ENCODE data around the gene PYGO2. TPM values are rescaled to one million over a fixed set of nuclear protein-coding genes. Genes with fewer than 3 reads are reported as not detected.

Gene PYGO2
- total RNA-seq, 2 experiments from 2014 or later: 30.3 to 32.8 TPM

- intact Hi-C loops (cut with DNase I, micrococcal nuclease): loop anchor here in 1 of 2 experiments (1.0 to 5.0 kb wide), 3 partner anchors 19 to 65 kb away; partner anchors contain the start of genes EFNA4 and FLAD1
Measured at GRCh38 chr1:155002464-155003226, 41.1 kb upstream of the PYGO2 start, which contains the start of gene ZBTB7B. Gene ZBTB7B (plus strand): TSS chr1:155002802. CDS start chr1:155014661, 11,859 bp downstream.

DNA sequence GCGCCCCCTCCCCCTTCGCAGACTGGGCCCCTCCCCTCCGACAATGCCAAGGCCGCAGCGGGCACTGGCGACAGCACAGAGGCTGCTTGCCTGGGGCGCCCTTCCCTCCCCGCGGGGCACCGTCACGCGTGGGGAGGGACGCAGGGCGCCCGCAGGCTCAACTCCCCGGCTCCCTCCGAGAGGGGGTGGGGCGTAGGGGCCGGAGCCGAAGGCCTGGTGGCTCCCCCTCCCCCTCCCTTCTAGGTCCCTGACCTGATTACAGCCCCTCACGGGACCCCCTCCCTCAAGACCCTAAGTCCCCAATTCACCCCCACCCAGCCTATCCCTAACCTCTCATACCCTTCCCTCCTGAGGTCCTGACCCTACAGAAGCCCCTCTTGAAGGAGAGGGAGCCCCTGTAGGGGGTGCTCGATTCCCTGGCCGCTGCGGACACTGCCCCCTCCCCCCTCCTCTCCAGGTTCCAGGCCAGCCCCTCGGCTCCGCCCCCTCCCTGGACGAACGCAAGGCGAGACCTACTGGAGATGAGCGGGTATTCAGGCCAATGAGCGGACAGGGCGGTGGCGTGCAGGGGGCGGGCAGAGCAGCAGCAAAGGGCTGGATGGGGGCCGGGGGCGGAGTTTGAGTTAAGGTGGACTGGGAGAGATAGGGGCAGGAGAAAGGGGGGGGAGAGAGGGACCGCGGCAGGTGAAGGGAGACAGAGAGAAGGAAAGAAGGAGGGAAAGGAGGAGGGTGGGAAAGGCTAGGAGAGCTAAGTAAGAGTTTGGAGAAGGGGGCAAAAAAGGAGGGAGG, 40.3 kb upstream of the PYGO2 start:
- peak; percentile 73 for ATAC-seq (ENCODE audit: poor library complexity)
- H3K4me1 ChIP-seq (ENCODE audit: insufficient read depth, low read length): peaks cover 80% of the 10 kb centered on the region
- POLR2A ChIA-PET: interaction anchor here (1.0 to 10.2 kb wide), 8 partner anchors 10 to 65 kb away, joined by 4 to 189 read pairs (median 22); partner anchors contain the start of genes CKS1B, FLAD1, PBXIP1 and PMVK

More at GRCh38 chr1:155002464-155003226, 41.1 kb upstream of the PYGO2 start, which contains the start of gene ZBTB7B:
- Mint-ChIP-seq H3K4me3 (peak within 1 kb of the TSS; percentile 99), H3K27ac (peak within 1 kb of the TSS; percentile 90), H3K4me1 (ENCODE audit: low read depth) (peaks cover 67% of the 10 kb centered on the region), H3K36me3 (ENCODE audit: low read depth) (peaks cover 15% of the 10 kb centered on the region), H3K9me3 (no peaks in the 10 kb centered on the region), H3K27me3 (no peaks in the 10 kb centered on the region)
- TF ChIP-seq CTCF (IDR thresholded peaks at IDR 0.05): no peak
- DNase-seq (no peak), ATAC-seq (ENCODE audit: poor library complexity) (no peak)
- H3K4me1 ChIP-seq (ENCODE audit: insufficient read depth, low read length): peaks cover 80% of the 10 kb centered on the region
- H3K27ac ChIP-seq (ENCODE audit: low read depth in 1 of 2, low read length in 2 of 2): peak within 1 kb of the TSS; percentile 92 to 96
- H3K4me3 ChIP-seq (ENCODE audit: low read length): peak within 1 kb of the TSS; percentile 73
- peaks cover 3% of the 10 kb centered on the region for H3K36me3 ChIP-seq (ENCODE audit: insufficient read depth, low read length)
- CTCF ChIA-PET: interaction anchor here (1.1 to 13.2 kb wide), 3 partner anchors 10 to 41 kb away, joined by 3 to 159 read pairs (median 4); partner anchors contain the start of gene PYGO2
- POLR2A ChIA-PET: interaction anchor here (1.4 to 10.2 kb wide), 6 partner anchors 10 to 66 kb away, joined by 4 to 189 read pairs (median 22); partner anchors contain the start of genes CKS1B, PBXIP1, PMVK and PYGO2
- no peaks in the 10 kb centered on the region for H3K9me3 ChIP-seq (ENCODE audit: control insufficient read depth in 1 of 2, insufficient read depth in 1 of 2, low read length in 2 of 2)
- no peaks in the 10 kb centered on the region for H3K27me3 ChIP-seq (ENCODE audit: control insufficient read depth in 1 of 2, insufficient read depth in 2 of 2, low read length in 2 of 2)

More for the DNA sequence above, 40.3 kb upstream of the PYGO2 start:
- H3K27ac Mint-ChIP-seq: peak overlapping the region; percentile 90
- DNase-seq: peak; percentile 94 to 99 (median 98)
- no peak for TF ChIP-seq CTCF (IDR thresholded peaks at IDR 0.05)
- intact Hi-C loops (cut with DNase I, micrococcal nuclease): loop anchor here (1.0 to 5.0 kb wide), 7 partner anchors 15 to 65 kb away; partner anchors contain the start of genes EFNA4 (in 2 of the 2), CKS1B (in 1 of the 2) and FLAD1 (in 1 of the 2)
- CTCF ChIA-PET: interaction anchor here (1.1 to 13.2 kb wide), 2 partner anchors 17 to 41 kb away, joined by 4 to 159 read pairs; partner anchors contain the start of gene PYGO2
- no peaks in the 10 kb centered on the region for H3K27me3 Mint-ChIP-seq
- no peaks in the 10 kb centered on the region for H3K9me3 Mint-ChIP-seq
- H3K9me3 ChIP-seq (ENCODE audit: control insufficient read depth in 1 of 2, insufficient read depth in 1 of 2, low read length in 2 of 2): no peaks in the 10 kb centered on the region
- H3K4me1 Mint-ChIP-seq (ENCODE audit: low read depth): peaks cover 65% of the 10 kb centered on the region
- peaks cover 15% of the 10 kb centered on the region for H3K36me3 Mint-ChIP-seq (ENCODE audit: low read depth)
- peak overlapping the region; percentile 92 to 96 for H3K27ac ChIP-seq (ENCODE audit: low read depth in 1 of 2, low read length in 2 of 2)
- peaks cover 3% of the 10 kb centered on the region for H3K36me3 ChIP-seq (ENCODE audit: insufficient read depth, low read length)
- H3K27me3 ChIP-seq (ENCODE audit: control insufficient read depth in 1 of 2, insufficient read depth in 2 of 2, low read length in 2 of 2): no peaks in the 10 kb centered on the region
- H3K4me3 Mint-ChIP-seq: peak overlapping the region; percentile 99
- peak overlapping the region; percentile 73 for H3K4me3 ChIP-seq (ENCODE audit: low read length)
